ENCODE measurements around the gene ERO1B.

The ERO1B gene

DNA sequence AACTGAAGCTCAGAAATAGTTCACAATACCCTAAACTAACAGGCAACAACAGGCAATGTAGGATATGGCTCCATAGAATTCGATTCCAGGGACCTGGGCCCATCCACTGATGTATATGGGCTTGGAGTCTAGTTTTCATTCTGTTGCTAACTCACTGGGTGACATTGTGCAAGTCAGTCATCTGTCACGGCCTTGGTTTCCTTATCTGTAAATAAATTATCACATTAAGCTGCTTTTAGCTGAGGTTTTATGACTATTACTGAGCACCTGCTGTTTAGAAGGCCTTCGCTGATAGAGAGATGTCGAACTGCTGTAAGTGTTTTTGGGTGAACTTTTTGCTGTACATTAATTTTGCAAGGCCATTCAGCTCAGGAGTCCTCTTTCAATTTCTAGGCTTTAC is 22.9 kb upstream of the ERO1B start:
- H3K27ac ChIP-seq: no peak overlapping the region
- H3K4me3 ChIP-seq (ENCODE audit: low read depth, low read length): no peak overlapping the region
- DNase-seq: no peak
- no peak for TF ChIP-seq CTCF (IDR thresholded peaks at IDR 0.05; ENCODE audit: low read depth, low read length)
- no peaks in the 10 kb centered on the region for H3K36me3 ChIP-seq
- peaks cover 7% of the 10 kb centered on the region for H3K9me3 ChIP-seq (ENCODE audit: severe bottlenecking)
- H3K27me3 ChIP-seq (ENCODE audit: insufficient read depth, low read depth, severe bottlenecking): no peaks in the 10 kb centered on the region

- DNase-seq: no peak
- no peak overlapping the region for H3K4me3 ChIP-seq (ENCODE audit: low read depth, low read length)
- H3K27me3 ChIP-seq (ENCODE audit: insufficient read depth, low read depth, severe bottlenecking): no peaks in the 10 kb centered on the region
- peaks cover 7% of the 10 kb centered on the region for H3K9me3 ChIP-seq (ENCODE audit: severe bottlenecking)
- 0 out of 2 replicates have a peak, but pooled peaks have one; percentile 21 for TF ChIP-seq CTCF (IDR thresholded peaks at IDR 0.05; ENCODE audit: low read depth, low read length)
- H3K36me3 ChIP-seq: no peaks in the 10 kb centered on the region
- no peak overlapping the region for H3K27ac ChIP-seq
Observed at GRCh38 chr1:236303675-236304074, 21.9 kb upstream of the ERO1B start.

DNA sequence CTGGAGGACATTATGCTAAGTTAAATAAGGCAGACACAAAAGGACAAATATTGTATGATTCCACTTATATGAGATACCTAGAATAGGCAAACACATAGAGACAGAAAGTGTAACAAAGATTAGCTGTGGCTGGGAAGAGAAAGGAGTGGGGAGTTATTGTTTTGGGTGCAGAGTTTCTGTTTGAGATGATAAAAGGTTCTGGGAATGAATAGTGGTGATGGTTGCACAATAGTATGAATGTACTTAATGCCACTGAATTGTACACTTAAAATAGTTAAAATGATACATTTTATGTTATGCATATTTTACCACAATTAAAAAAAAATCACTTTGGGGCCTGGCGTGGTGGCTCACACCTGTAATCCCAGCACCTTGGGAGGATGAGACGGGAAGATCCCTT is 21.2 kb upstream of the ERO1B start:
- no peak for TF ChIP-seq CTCF (IDR thresholded peaks at IDR 0.05; ENCODE audit: low read depth, low read length)
- peaks cover 7% of the 10 kb centered on the region for H3K9me3 ChIP-seq (ENCODE audit: severe bottlenecking)
- no peaks in the 10 kb centered on the region for H3K27me3 ChIP-seq (ENCODE audit: insufficient read depth, low read depth, severe bottlenecking)
- H3K36me3 ChIP-seq: no peaks in the 10 kb centered on the region
- H3K27ac ChIP-seq: no peak overlapping the region
- no peak for DNase-seq
- H3K4me3 ChIP-seq (ENCODE audit: low read depth, low read length): no peak overlapping the region

- TF ChIP-seq CTCF (IDR thresholded peaks at IDR 0.05; ENCODE audit: low read depth, low read length): no peak
- no peak overlapping the region for H3K27ac ChIP-seq
- H3K4me3 ChIP-seq (ENCODE audit: low read depth, low read length): no peak overlapping the region
- no peak for DNase-seq
- no peaks in the 10 kb centered on the region for H3K27me3 ChIP-seq (ENCODE audit: insufficient read depth, low read depth, severe bottlenecking)
- peaks cover 7% of the 10 kb centered on the region for H3K9me3 ChIP-seq (ENCODE audit: severe bottlenecking)
- no peaks in the 10 kb centered on the region for H3K36me3 ChIP-seq
Observed at GRCh38 chr1:236301958-236302335, 20.2 kb upstream of the ERO1B start.

GRCh38 chr1:236301080-236301957 is 19.6 kb upstream of the ERO1B start:
- Histone ChIP-seq H3K27me3 (ENCODE audit: insufficient read depth, low read depth, severe bottlenecking) (no peaks in the 10 kb centered on the region), H3K36me3 (no peaks in the 10 kb centered on the region), H3K27ac (no peak overlapping the region), H3K9me3 (ENCODE audit: severe bottlenecking) (peaks cover 7% of the 10 kb centered on the region), H3K4me3 (ENCODE audit: low read depth, low read length) (no peak overlapping the region)
- no peak for TF ChIP-seq CTCF (IDR thresholded peaks at IDR 0.05; ENCODE audit: low read depth, low read length)
- DNase-seq: no peak

DNA sequence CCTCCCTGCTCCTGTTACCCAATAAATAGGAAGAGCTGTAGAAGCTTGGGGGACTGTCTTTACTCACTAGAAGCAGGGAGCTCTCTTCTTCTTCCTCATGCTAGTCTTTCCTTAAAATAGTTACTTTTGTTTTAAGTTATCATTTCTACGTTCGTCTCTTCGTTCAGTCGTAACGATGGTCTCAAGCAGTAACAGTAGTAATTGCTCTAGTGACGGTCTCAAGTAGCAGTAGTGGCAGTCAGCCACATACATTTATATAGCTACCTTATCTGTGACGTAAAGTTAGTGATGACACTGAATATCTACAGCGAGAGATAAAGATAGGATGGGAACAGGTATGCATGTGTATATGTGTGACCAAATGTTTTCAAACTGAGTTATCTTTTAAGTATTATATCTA is 15.4 kb upstream of the ERO1B start:
- DNase-seq: no peak
- Histone ChIP-seq H3K27me3 (ENCODE audit: insufficient read depth, low read depth, severe bottlenecking) (no peaks in the 10 kb centered on the region), H3K36me3 (no peaks in the 10 kb centered on the region), H3K27ac (no peak overlapping the region), H3K4me3 (ENCODE audit: low read depth, low read length) (no peak overlapping the region), H3K9me3 (ENCODE audit: severe bottlenecking) (peaks cover 7% of the 10 kb centered on the region)
- TF ChIP-seq CTCF (IDR thresholded peaks at IDR 0.05; ENCODE audit: low read depth, low read length): no peak
